ENCODE measurements around the gene TEX28.
"Not testable (repeated sequence)": the region's sequence is repeated elsewhere in the genome, so short reads cannot be mapped to it uniquely, and the experiment has no call there.

Gene TEX28

GRCh38 chrX:154310616-154311536 is 16.0 kb upstream of the TEX28 start:
- no peak for DNase-seq (ENCODE audit: low spot score)

- DNase-seq (ENCODE audit: low spot score), result no peak
These were observed 14.3 kb upstream of the TEX28 start for GRCh38 chrX:154309041-154309775.

DNA sequence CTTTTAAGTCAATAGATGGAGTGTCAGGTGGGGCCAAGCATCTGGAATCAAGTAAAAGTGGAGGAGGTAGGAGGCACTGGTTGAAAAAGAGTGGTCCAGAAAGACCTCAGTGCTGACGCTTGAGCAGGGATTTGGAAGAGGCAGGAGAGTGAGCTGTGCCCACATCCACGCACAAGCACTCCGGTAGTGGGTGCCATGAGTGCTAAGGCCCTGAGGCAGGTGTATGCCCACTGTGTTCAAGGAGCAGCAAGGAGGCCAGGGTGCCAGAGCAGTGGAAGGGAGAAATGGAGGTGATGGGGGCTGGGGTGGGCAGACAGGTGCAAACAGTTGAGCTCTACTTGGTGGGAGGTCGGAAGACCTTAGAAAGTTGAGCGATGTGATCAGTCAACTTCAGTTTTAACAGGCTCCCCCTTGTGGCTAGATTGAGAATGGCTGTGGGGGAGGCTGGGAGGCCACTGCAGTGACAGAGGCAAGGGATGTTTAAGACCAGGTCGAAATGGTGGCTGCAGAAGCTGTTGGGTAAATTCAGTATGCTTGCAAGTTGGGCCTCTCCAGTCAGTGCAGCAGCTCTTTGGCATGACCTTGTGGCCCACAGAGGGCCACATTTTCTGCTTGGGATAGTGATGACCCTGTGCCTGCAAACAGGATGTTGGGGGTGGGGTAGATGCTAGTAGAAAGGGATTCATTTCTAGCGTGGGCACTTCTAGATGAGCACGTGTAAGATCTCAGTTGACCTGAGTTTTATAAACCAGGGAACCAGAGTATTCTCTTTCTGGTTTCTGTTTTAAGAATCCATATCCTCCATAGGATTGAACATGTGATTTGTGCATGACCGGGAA is 13.4 kb upstream of the TEX28 start:
- DNase-seq (ENCODE audit: low spot score), result peak; percentile 38

DNA sequence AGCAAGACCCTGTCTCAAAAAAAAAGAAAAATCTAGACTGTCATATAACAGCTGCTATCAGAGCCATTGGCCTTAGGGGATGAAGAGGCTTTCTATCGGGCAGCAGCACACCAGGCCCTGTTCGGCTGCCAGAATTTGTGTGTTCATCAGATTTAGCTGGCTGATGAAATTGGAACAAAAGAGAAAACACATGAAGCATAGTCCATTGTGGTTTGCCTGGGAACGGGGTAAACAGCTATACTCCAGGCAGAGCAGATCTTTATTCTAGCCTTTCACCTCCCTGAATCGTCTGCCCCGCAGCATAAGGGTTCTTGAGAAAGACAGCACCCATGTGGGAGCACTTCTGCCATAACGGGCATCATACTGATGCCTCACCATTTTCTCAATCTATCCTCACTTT is 12.3 kb upstream of the TEX28 start:
- no peak for DNase-seq (ENCODE audit: low spot score)

GRCh38 chrX:154305541-154306205 is 10.7 kb upstream of the TEX28 start:
- DNase-seq (ENCODE audit: low spot score), result no peak

- DNase-seq (ENCODE audit: low spot score), result no peak
These were observed 9.9 kb upstream of the TEX28 start for GRCh38 chrX:154304846-154305245.

DNA sequence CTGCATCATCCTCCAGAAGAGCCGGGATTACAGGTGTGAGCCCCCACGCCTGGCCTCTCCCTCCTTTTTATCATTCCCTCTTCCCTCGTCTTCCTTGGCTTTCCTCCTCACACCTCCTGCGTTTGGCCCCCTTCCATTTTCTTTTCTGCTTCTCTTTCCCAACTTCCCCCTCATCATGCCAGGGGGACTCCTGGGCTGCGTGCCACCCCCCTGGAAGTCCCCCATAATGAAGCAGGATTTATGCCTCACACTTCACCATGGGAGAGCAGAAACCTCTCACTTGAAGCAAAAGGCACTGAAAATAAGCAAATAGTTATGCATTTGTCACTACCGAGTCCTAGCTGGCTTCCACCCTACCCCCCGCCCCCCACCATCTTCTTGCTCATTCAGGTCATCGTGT is 8.6 kb upstream of the TEX28 start:
- DNase-seq (ENCODE audit: low spot score), result no peak

- not testable (repeated sequence) for DNase-seq (ENCODE audit: low spot score)
These were observed 8.1 kb upstream of the TEX28 start for GRCh38 chrX:154302998-154303397.

GRCh38 chrX:154300816-154301215 is 5.9 kb upstream of the TEX28 start:
- no peak for DNase-seq (ENCODE audit: low spot score)

DNA sequence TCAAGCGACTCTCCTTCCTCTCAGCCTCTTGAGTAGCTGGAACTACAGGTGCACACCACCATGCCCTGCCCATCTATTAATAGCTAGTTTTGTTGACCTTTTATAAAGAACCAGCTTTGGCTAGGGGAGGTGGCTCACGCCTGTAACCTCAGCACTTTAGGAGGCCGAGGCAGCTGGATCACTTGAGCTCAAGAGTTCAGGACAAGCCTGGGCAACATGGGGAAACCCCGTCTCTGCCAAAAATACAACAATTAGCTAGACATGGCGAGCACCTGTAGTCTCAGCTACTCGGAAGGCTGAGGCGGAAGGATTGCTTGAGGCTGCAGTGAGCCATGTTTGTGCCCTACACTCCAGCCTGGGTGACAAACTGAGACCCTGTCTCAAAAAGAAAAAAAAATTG is 3.4 kb upstream of the TEX28 start:
- no peak for DNase-seq (ENCODE audit: low spot score)

DNA sequence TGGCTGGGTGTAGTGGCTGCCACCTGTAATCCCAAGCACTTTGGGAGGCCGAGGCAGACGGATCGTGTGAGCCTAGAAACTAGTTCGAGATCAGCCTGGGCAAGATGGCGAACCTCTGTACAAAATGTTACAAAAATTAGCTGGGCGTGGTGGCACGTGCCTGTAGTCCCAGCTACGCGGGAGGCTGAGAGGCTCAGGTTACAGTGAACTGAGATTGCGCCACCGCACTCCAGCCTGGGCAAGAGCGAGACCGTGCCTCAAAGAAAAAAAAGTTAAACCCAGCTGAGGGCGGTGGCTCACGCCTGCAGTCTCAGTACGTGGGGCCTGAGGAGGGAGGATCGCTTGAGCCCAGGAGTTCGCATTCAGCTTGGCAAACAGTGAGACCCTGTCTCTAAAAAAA is 1.8 kb upstream of the TEX28 start:
- DNase-seq (ENCODE audit: low spot score), result no peak

DNA sequence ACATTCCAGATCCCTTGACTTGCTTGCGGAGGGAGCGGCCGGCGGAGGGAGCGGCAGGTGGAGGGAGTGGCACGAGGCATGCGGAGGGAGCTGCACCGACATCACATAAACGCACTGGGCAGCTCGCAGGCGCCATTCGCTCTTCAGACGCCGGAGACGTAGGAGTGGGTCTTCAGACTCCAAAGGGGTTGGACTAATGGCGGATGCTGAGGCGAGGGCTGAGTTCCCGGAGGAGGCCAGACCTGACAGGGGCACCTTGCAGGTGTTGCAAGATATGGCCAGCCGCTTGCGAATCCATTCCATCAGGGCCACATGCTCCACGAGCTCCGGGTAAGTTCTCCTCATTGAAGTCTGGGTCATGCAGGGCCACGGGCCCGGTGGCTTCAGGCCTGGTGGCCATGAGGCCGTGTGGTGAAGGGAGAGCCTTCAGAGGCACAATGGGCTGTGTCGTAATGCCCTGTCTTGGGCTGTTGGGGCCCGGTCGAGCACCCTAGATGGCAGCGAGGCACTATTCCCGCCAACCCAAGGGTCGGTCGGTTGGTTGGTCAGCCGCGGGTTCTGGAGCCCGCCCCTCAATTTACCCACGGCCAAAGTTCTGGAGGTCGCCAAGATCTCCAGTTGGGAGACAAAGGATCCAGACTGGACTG is 863 bp upstream of the TEX28 start, which contains the start of gene TKTL1:
Gene TKTL1 (plus strand): TSS at position 132 of the 647 bp plus-strand sequence. CDS start 65 bp downstream, at position 197.
- no peak for DNase-seq (ENCODE audit: low spot score)

DNA sequence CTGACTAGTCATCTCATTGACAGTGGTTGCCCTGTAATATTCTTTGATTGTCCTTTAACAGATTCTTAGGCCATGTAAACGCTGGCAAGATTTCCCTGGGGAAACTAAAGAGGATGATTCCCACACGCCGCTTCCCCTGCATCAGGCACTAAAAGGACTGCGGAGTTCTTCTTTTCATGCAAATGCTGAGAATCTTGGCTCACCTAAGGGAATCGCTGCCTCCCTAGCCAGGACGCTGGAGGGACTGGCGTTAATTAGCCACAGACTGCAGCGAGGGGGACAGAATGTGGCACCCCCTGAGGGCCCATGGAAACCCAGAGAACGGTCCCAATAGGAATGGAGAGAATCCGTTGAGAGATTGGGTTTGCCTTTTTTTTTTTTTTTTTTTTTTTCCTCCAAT is 8.5 kb downstream of the TEX28 start:
- not testable (repeated sequence) for DNase-seq (ENCODE audit: low spot score)

GRCh38 chrX:154284489-154285338 is 10.2 kb downstream of the TEX28 start:
- not testable (repeated sequence) for DNase-seq (ENCODE audit: low spot score)

DNA sequence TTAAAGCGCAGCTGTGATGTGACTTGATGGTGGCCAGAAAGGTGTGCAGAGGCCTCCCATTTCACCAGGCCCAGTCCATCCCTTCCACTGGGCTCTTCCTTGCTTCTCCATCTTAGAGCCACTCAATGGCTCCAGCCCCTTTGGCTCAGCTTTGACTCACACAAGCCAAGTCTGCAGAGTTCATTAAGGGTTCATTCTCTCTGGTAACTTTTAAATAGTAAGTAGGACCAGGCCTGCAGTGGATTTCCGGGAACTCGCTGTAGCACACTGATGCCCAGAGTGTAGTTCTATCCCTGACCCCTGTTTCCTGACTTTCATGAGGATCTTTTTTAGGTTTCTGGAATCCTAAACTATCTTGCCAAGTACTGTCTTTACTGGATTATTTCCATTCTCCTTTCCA is 25.7 kb downstream of the TEX28 start:
- DNase-seq (ENCODE audit: low spot score), result not testable (repeated sequence)

DNA sequence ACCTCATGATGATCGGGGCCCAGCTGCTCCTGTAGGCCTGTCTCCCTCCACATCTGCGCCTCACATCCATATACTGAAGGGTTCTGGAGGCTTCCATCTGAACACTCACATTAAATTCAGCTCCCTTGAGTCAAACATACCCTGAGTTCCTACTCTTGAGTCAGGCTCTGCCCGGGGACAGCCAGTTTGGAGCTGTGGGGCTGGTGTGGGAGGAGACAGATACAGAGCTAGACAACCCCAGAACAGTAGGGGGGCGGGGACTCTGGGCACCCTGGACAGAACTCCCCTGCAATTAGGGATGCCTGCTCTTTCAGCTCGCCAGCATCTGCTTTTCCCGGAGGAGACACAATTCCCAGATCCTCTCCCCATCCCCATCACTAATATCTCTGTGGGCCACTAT is 31.9 kb downstream of the TEX28 start:
- DNase-seq (ENCODE audit: low spot score), result not testable (repeated sequence)

DNA sequence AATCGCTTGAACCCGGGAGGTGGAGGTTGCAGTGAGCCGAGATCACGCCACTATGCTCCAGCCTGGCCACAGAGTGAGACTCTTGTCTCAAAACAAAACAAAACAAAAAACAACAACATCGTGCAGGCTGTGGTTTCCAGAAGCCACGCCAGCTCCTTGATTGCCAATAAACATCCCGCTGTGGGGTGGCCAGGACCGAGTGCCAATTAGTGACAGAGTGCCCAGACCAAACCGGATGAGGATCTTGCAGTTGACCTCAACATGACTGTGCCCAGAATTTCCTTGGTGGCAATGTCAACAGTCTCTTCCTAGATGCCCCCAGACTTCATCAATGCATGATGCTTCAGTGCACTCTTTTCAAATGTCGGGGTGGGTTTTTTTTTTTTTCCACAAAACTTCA is 36.2 kb downstream of the TEX28 start:
- DNase-seq (ENCODE audit: low spot score), result not testable (repeated sequence)

GRCh38 chrX:154257282-154257681 is 37.6 kb downstream of the TEX28 start, which contains the start of gene OPN1MW3:
Gene OPN1MW3 (plus strand): TSS chrX:154257582. CDS start chrX:154257620, 38 bp downstream.
- DNase-seq (ENCODE audit: low spot score), result not testable (repeated sequence)

DNA sequence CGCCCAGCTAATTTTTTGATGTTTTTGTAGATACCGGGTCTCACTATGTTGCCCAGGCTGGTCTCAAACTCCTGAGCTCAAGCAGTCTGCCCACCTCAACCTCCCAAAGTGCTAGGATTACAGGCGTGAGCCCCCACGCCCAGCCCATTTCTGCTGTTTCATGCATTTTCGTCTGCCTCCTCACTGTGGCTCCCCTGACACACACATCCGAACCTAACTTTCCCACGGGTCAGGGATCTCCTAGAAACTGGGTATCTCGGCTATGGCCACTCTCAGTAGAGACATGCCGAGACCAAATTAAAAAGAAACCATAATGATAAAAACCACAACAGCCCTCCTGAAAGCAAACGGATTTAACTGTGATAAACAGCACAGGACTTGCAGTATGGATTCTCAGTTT is 46.8 kb downstream of the TEX28 start:
- DNase-seq (ENCODE audit: low spot score), result not testable (repeated sequence)

Data from hepatic stellate cell (primary cell).